BJ (cell line): ENCODE results near the gene DDX3X. TPM values are rescaled to one million over a fixed set of nuclear protein-coding genes. Genes with fewer than 3 reads are reported as not detected.

Experiments
- CTCF ChIA-PET: fragments of 350-600 bp; formaldehyde crosslinking; extraction: SDS; loops from one replicate; lab custom pipeline; 2021; ENCODE audit warnings: antibody characterized with exemption, inconsistent platforms; lab: Yijun Ruan, JAX
- POLR2A ChIA-PET: fragments of 300-600 bp; sonication (Branson Sonifier 250); formaldehyde crosslinking; extraction: SDS; loops from one replicate; lab custom pipeline; 2021; ENCODE audit warnings: antibody characterized with exemption; lab: Charles Lee
- DNase-seq: peaks from one replicate; pipeline ENCODE4 v3.0.0-alpha.2; 2011; ENCODE audit warnings: low read depth
- H3K27me3 ChIP-seq: 2 replicates; pipeline ENCODE4 v1.6.0; 2011; ENCODE audit warnings: low read length; ENCODE audit not compliant: control insufficient read depth, insufficient read depth
- H3K36me3 ChIP-seq: 2 replicates; pipeline ENCODE4 v1.5.1; 2011; ENCODE audit warnings: low read length; ENCODE audit not compliant: control insufficient read depth, insufficient read depth
- H3K4me3 ChIP-seq: 2 replicates; pipeline ENCODE4 v1.5.1; 2011; ENCODE audit warnings: low read depth, mild to moderate bottlenecking, control low read depth, low read length
- polyA plus RNA-seq: library from polyadenylated mRNA; depleted of rRNA; stranded (reverse); fragments of >200 nt; gene quantifications from 2 replicates; pipeline ENCODE4 v1.2.3, GENCODE V29; 2011
- TF ChIP-seq, protein P1 (sequence below): IDR thresholded peaks from 2 replicates; pipeline ENCODE4 v1.5.1; 2011; ENCODE audit warnings: low read depth, mild to moderate bottlenecking, control low read depth, inconsistent platforms, low read length, moderate library complexity; ENCODE audit not compliant: insufficient read depth

DDX3X gene
- polyA plus RNA-seq, 1 experiment, result 76.2 TPM

DNA sequence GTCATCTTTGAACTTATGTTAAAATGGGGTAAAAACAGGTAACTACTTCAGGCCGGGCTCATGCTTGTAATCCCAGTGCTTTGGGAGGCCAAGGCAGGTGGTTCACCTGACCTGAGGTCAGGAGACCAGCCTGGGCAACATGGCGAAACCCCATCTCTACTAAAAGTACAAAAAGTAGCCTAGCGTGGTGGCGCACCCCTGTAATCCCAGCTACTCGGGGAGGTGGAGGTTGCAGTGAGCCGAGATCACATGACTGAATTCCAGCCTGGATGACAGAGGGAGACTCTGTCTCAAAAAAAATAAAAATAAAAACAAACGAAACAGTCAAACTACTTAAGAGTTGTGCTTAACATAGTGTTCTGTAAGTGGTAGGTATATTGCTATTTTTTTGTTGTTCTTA, 2.5 kb downstream of the DDX3X start:
- DNase-seq, result no peak
- TF ChIP-seq, protein P1, sequence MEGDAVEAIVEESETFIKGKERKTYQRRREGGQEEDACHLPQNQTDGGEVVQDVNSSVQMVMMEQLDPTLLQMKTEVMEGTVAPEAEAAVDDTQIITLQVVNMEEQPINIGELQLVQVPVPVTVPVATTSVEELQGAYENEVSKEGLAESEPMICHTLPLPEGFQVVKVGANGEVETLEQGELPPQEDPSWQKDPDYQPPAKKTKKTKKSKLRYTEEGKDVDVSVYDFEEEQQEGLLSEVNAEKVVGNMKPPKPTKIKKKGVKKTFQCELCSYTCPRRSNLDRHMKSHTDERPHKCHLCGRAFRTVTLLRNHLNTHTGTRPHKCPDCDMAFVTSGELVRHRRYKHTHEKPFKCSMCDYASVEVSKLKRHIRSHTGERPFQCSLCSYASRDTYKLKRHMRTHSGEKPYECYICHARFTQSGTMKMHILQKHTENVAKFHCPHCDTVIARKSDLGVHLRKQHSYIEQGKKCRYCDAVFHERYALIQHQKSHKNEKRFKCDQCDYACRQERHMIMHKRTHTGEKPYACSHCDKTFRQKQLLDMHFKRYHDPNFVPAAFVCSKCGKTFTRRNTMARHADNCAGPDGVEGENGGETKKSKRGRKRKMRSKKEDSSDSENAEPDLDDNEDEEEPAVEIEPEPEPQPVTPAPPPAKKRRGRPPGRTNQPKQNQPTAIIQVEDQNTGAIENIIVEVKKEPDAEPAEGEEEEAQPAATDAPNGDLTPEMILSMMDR, result no peak
- H3K27me3 ChIP-seq, result no peaks in the 10 kb centered on the region
- POLR2A ChIA-PET, result no interaction called here
- no peaks in the 10 kb centered on the region for H3K36me3 ChIP-seq
- CTCF ChIA-PET, result no interaction called here
- H3K4me3 ChIP-seq, result peak overlapping the region; percentile 91

DNA sequence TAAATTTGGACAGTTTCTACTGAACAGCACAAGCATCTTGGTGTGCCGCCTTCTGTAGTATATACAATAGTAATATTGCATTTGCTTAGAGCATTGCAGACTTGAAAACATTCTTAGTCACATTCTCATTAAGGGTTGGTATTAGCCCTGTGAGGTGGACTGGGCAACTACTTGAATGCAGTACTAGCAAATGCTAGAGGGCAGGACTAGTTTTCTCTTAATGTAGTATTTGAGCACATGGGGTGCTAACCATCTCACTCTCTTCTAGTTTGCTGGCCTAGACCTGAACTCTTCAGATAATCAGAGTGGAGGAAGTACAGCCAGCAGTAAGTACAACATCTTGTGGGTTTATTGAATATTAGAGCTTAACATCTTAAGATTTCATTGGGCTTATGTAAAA, 3.2 kb downstream of the DDX3X start:
- POLR2A ChIA-PET, result interaction anchor here (0.5 kb wide), 1 partner anchor 19 kb away, joined by 3 read pairs; no protein-coding TSS in a partner anchor
- H3K36me3 ChIP-seq, result no peaks in the 10 kb centered on the region
- H3K27me3 ChIP-seq, result no peaks in the 10 kb centered on the region
- H3K4me3 ChIP-seq, result no peak overlapping the region
- TF ChIP-seq, protein P1, result no peak
- DNase-seq, result no peak
- CTCF ChIA-PET, result interaction anchor here (0.6 kb wide), 1 partner anchor 345 kb away, joined by 4 read pairs; no protein-coding TSS in a partner anchor

DNA sequence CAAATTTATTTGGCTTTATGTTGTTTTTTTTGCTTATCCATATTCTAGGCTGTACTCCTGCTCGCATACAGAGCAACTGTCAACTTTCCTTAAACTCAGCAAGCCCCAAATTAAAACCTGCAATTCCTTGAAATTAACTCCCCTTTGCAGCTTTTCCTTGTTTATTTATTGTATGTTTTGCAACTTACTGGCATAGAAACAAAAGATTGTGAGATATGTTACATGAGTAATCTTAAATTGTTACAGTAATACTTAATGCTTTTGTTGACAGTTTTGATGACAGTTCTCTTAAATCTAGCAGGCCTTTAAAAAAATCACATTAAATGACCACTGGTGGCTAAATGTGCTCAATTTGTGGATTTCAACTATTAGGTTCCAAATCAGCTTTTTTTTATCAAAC, 4.5 kb downstream of the DDX3X start:
- H3K36me3 ChIP-seq, result no peaks in the 10 kb centered on the region; the same call in 1 of the 2 replicates
- H3K4me3 ChIP-seq, result no peak overlapping the region
- no peak for DNase-seq

DNA sequence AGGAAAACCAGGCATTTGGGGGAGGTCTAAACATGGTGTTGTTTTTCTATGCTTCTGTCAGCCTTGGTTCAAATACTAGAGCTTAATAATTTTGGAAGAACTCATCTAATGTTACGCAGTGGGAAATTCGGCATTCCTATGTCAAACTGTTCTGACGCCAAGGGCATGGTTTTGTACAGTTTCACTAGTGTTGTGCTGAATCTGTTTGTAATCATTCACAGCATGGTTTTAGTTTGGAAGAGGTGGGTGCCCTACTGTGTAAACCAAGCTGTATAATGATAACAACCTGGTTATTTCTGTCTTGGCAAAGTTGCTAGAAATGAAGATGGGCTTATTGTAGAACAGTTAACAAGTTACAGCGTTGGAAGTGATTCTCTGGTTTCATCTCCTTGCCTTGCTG, 5.2 kb downstream of the DDX3X start:
- no peak for DNase-seq
- Histone ChIP-seq H3K36me3 (no peaks in the 10 kb centered on the region; the same call in 1 of the 2 replicates), H3K27me3 (no peaks in the 10 kb centered on the region), H3K4me3 (no peak overlapping the region)
- TF ChIP-seq, protein P1, result no peak
- ChIA-PET POLR2A (interaction anchor here (0.7 kb wide), 1 partner anchor 12 kb away, joined by 3 read pairs; no protein-coding TSS in a partner anchor), CTCF (no interaction called here)

More for the DNA sequence above, 4.5 kb downstream of the DDX3X start:
- TF ChIP-seq, protein P1, result no peak
- POLR2A ChIA-PET, result no interaction called here
- CTCF ChIA-PET, result no interaction called here
- no peaks in the 10 kb centered on the region for H3K27me3 ChIP-seq

DNA sequence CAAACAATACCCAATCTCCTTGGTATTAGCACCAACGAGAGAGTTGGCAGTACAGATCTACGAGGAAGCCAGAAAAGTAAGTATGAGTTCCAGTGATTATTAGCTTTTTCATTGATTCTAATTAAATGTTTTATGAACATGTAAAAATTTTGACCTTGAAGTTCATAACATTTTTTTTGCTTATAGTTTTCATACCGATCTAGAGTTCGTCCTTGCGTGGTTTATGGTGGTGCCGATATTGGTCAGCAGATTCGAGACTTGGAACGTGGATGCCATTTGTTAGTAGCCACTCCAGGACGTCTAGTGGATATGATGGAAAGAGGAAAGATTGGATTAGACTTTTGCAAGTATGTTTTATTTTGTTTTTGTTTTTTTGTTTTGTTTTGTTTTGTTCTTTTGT, 10.1 kb downstream of the DDX3X start:
- TF ChIP-seq, protein P1, result no peak
- no peak for DNase-seq
- POLR2A ChIA-PET, result no interaction called here
- CTCF ChIA-PET, result no interaction called here
- Histone ChIP-seq H3K27me3 (no peaks in the 10 kb centered on the region), H3K4me3 (no peak overlapping the region), H3K36me3 (peaks cover 6% of the 10 kb centered on the region)
